Right ventricle myocardium inferior (tissue), 1 donor: Measurements from ENCODE around the gene ADAT3. TPM values are rescaled to one million over a fixed set of nuclear protein-coding genes. Genes with fewer than 3 reads are reported as not detected.
A peak's percentile ranks its signal among the peaks of the same experiment; 100 is the strongest.

ENCODE experiments used
- ATAC-seq: fragments of 200-7000 bp; cut with Tn5 transposase; one replicate; pipeline ENCODE4 v1.9.1; 2020; ENCODE audit warnings: mild to moderate bottlenecking, moderate library complexity
- DNase-seq: peaks from one replicate; pipeline ENCODE4 v3.0.0; 2021; ENCODE audit errors: missing footprints
- intact Hi-C: fragments of 100-400 bp; cut with DNase I; formaldehyde crosslinking; loops from one replicate; pipeline ENCODE4 v1.11.0; 2022
- total RNA-seq: library from RNA; stranded (reverse); fragmentation: NEBNext Ultra II Directional; extraction: Animal tissue kit (Norgen Biotek cat#: 25700); gene quantifications from one replicate; pipeline ENCODE4 v1.2.1, GENCODE V29; 2021
- donor health status: DM: no; HTN: yes; CAD: no; lungs with severe emphysema.

Gene ADAT3
- total RNA-seq, 1 donor from 2014 or later = 1.6 TPM

DNA sequence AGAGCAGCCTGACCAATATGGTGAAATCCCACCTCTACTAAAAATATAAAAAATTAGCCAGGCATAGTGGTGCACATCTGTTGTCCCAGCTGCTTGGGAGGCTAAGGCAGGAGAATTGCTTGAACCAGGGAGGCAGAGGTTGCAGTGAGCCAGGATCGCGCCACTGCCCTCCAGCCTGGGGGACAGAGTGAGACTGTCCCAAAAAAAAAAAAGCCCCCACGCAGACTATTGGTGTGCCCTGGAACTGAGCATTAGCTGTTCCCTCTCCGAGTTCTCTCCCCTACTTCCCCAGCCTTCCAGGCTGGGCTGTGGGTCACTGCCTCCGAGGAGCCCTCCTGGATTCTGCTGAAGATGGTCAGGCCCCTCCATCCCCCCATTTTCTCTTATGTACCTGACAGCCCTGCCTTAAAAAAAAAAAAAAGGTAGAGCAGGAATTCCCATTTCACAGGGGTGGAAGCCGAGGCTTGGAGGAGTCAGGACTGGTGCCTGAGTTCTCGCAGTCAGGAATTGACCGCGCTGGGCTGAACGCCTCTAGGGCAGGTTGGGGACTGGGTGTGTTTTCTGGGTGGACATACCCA is 1.9 kb downstream of the ADAT3 start:
- DNase-seq (no peak), ATAC-seq (no peak)
- intact Hi-C loops = no loop called here

DNA sequence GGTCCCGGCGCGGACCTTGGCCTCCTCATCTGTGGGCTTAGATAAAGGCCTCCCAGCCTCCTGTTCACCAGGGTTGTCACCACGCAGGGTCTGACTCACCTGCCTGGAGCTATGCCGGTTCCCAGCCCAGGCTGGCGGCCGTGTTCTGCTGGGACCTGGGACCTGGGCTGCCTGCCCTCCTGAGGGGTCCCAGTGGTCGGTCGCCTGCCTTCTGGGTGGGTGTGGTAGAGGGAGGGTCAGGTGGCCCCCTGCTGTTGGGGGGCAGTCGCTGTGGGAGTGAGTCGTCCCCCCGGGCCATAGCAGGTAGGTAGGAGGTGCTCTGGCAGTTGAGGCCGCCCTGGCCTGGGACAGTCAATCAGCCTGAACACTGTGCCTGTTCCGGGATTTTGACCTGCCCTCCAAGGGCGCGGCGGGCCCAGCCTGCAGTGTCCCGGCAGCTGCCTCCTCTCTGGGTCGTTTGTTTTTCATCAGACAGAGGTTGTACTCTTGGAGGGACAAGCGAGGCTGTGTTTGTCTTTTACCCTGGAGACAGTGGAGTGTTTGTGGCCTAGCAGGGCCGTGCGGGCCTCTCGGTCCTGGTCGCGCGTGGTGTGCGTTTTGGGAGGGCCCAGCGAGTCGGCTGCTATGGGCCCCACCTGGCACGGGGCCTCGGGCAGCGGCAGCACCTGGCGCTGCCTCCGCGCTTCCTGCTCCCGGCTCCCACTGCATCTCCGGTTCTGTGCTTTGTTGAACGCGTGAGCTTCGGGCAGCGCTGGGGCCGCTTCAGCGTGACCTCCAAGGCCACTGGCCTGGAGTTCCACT is 2.6 kb downstream of the ADAT3 start:
- DNase-seq = no peak
- intact Hi-C loops = no loop called here
- no peak for ATAC-seq

- ATAC-seq = no peak
- intact Hi-C loops = no loop called here
- no peak for DNase-seq
These were observed 3.1 kb downstream of the ADAT3 start for GRCh38 chr19:1908364-1908678.

- no peak for DNase-seq
- ATAC-seq = no peak
- intact Hi-C loops = no loop called here
These were observed 4.5 kb downstream of the ADAT3 start for GRCh38 chr19:1909761-1910080.

GRCh38 chr19:1910177-1910576 is 5.0 kb downstream of the ADAT3 start:
- intact Hi-C loops = no loop called here
- no peak for ATAC-seq
- DNase-seq = peak; percentile 48

DNA sequence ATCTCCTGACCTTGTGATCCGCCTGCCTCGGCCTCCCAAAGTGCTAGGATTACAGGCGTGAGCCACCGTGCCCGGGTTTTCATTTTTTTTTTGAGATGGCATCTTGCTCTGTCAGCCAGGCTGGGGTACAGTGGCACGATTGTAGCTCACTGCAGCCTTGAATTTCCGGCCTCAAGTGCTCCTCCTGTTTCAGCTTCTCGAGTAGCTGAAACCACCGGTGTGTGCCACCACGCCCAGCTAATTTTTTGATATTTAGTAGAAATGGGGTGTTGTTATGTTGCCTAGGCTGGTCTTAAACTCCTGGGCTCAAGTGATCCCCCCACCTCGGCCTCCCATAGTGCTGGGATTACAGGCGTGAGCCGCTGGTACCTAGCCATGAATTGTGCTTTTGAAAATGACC is 5.9 kb downstream of the ADAT3 start:
- no peak for ATAC-seq
- DNase-seq = no peak
- intact Hi-C loops = no loop called here

DNA sequence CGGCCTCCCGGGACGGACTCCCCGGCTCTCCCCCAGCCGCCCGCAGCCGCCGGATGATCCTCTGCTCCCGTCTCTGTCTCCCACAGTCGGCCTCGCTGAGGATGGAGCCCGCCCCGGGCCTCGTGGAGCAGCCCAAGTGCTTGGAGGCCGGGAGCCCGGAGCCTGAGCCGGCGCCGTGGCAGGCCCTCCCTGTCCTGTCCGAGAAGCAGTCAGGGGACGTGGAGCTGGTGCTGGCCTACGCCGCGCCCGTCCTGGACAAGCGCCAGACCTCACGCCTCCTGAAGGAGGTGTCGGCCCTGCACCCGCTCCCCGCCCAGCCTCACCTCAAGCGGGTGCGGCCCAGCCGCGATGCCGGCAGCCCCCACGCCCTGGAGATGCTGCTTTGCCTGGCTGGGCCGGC is 6.8 kb downstream of the ADAT3 start:
- intact Hi-C loops = no loop called here
- DNase-seq (no peak), ATAC-seq (no peak)

- DNase-seq (peak; percentile 50), ATAC-seq (no peak)
- intact Hi-C loops = no loop called here
These were observed 7.7 kb downstream of the ADAT3 start for GRCh38 chr19:1912760-1913505.

DNA sequence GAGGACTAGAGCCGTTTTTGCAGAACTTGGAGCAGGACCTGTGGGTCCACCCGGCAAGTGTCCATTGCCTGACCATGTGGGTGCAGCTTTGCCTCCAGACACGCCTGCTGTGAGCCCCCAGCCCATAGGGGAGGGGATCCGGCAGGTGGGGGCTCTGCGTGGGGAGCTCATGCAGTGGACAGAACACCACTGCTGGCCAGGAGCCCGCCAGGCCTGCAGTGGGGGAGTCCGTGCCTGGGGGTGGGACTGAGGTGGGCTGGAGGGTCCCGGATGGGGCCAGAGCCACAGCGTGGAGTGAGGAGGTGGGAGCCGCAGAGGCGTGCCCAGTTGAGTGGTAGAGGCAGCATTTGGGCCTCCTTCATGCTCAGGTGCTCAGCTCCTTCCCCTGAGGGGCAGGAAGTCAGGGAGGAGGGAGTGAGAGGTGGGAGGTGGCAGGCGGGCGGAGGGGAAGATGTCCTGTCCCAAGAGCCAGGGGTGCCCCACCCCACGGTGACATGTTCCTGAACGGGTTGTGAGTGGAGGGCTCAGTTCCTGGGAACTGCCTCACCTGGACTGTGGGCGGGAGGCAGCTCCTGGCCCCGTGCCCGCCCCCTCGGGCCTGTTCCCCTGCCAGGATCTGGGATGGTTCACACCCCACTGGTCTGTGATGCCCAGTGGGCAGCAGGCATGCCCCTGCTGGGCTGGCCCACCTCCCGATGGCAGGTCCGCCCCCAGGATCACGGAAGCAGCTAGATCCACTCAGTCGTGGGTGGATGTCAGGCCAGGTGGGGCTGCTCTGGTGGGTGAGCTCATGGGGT is 8.8 kb downstream of the ADAT3 start:
- intact Hi-C loops = no loop called here
- DNase-seq (no peak), ATAC-seq (no peak)

- intact Hi-C loops = no loop called here
- DNase-seq = no peak
- ATAC-seq = no peak
These were observed 9.7 kb downstream of the ADAT3 start for GRCh38 chr19:1914826-1915341.

- intact Hi-C loops = no loop called here
- DNase-seq = no peak
- ATAC-seq = no peak
These were observed 11.9 kb downstream of the ADAT3 start for GRCh38 chr19:1917146-1917545.

GRCh38 chr19:1917926-1918325 is 12.7 kb downstream of the ADAT3 start:
- no peak for ATAC-seq

GRCh38 chr19:1918975-1919374 is 13.8 kb downstream of the ADAT3 start:
- no peak for DNase-seq
- ATAC-seq = no peak
- intact Hi-C loops = no loop called here

More at GRCh38 chr19:1917926-1918325, 12.7 kb downstream of the ADAT3 start:
- no peak for DNase-seq
- intact Hi-C loops = no loop called here

GRCh38 chr19:1920644-1921043 is 15.4 kb downstream of the ADAT3 start:
- intact Hi-C loops = no loop called here
- ATAC-seq = no peak

GRCh38 chr19:1921326-1921725 is 16.1 kb downstream of the ADAT3 start:
- intact Hi-C loops = no loop called here
- DNase-seq = no peak
- no peak for ATAC-seq

More at GRCh38 chr19:1920644-1921043, 15.4 kb downstream of the ADAT3 start:
- DNase-seq = no peak

DNA sequence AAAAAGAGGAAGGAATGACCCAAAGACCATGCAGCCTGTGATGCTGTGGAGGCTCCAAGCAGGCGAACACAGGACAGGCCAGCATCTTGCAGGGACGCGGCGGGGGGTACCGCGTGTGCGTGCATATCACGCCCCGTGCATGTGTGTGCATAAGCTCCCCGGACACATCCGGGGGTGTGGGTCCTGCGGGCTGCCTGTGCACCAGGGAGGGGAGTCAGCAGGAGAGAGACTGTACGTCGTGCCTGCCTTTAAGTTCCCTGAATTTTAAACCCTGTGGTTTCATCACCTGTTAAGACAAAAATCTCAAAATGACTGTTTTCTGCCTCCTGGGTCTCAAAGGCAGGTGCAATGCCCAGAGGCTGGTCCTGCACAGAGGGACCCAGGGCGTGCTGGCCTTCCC is 16.6 kb downstream of the ADAT3 start:
- no peak for ATAC-seq
- intact Hi-C loops = no loop called here

DNA sequence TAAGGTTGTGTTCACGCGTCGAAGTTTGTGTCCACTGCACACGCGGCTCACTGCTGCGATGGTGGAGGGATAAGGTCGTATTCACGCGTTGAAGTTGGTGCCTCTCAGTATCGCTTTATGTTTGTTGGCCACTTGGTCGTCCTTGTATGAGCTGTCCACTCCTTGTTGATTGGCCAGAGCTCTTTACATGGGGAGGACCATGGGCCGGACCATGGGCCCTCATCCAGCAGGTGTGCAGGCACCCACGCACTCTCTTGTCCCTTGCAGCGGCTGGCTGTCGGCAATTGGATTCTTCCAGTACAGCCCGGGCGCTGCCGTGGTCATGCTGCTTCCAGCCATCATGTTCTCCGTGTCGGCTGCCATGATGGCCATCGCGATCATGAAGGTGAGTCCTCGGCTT is 17.6 kb downstream of the ADAT3 start:
- ATAC-seq (no peak), DNase-seq (peak; percentile 64)
- intact Hi-C loops = no loop called here

More for the DNA sequence above, 16.6 kb downstream of the ADAT3 start:
- no peak for DNase-seq

DNA sequence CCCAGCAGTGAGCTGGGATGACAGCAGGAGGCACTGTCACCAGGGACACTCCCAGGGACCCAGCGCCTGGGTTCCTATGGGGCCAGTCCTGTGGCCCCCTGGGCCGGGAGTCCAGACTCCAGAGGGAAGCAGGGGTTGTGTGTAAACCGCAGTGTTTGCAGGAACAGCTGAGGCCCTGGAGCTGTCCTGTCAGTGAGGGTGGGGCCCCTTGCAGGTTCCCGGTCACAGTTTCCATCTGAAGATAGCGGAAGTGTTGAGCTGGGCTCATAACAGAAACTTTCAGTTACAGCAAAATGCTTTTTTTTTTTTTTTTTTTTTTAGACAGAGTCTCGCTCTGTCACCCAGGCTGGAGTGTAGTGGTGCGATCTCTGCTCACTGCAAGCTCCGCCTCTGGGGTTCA is 18.1 kb downstream of the ADAT3 start:
- ATAC-seq = peak; percentile 42

DNA sequence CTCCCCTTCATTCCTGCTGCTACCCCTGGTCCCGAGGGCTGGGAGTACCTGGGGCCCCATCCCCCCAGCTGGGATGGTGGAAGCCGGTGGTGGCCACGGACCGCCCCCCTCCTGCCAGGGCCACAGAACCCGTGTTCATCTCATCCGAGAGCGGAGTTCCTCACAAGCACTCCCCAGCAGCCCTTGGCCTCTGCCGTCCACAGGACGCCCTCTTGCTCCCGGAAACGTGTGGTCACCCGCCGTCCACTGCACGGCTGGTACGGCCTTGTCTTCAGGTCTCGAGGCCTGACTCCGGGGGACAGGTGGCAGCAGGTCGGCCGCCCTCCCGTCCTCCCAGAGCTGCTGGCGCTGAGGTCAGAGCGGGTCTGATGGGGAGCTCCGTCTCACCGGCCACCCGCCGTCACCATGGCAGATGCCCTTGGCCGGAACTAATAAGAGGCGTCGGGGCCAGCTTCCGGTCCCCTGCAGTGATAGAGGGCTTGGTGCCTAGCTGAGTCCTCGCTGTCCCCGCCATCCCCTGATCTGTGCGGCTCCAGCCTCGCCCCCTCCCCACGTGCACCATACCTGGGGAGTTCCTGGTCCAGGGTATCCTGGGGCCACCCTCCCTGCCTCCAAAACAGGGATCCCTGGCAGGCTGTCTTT is 19.2 kb downstream of the ADAT3 start:
- intact Hi-C loops = no loop called here
- DNase-seq = no peak
- ATAC-seq = no peak

More for the DNA sequence above, 18.1 kb downstream of the ADAT3 start:
- peak; percentile 68 for DNase-seq
- intact Hi-C loops = no loop called here
